ENCODE results near the gene TMEM51.
A peak's percentile ranks its signal among the peaks of the same experiment; 100 is the strongest.

TMEM51 gene

GRCh38 chr1:15153184-15153841, at the start of gene TMEM51:
Gene TMEM51 (plus strand): TSS chr1:15153747. CDS start chr1:15215088, 61,341 bp downstream.
- H3K4me1 ChIP-seq (ENCODE audit: control insufficient read depth, insufficient read depth, low read length), result peaks cover 31% of the 10 kb centered on the region
- peak within 1 kb of the TSS; percentile 68 for H3K9ac ChIP-seq (ENCODE audit: low read length)
- peak within 1 kb of the TSS; percentile 95 for H3K27ac ChIP-seq (ENCODE audit: low read depth, low read length)
- peak within 1 kb of the TSS; percentile 85 for H3K4me3 ChIP-seq (ENCODE audit: low read length)
- no peaks in the 10 kb centered on the region for H3K27me3 ChIP-seq (ENCODE audit: control insufficient read depth, insufficient read depth, low read length)
- no peaks in the 10 kb centered on the region for H3K36me3 ChIP-seq (ENCODE audit: control insufficient read depth, insufficient read depth, low read length)

- Histone ChIP-seq H3K27ac (ENCODE audit: low read depth, low read length) (no peak overlapping the region), H3K9ac (ENCODE audit: low read length) (no peak overlapping the region), H3K4me1 (ENCODE audit: control insufficient read depth, insufficient read depth, low read length) (no peaks in the 10 kb centered on the region), H3K4me3 (ENCODE audit: low read length) (no peak overlapping the region), H3K27me3 (ENCODE audit: control insufficient read depth, insufficient read depth, low read length) (peaks cover 5% of the 10 kb centered on the region), H3K36me3 (ENCODE audit: control insufficient read depth, insufficient read depth, low read length) (no peaks in the 10 kb centered on the region)
These were observed 49.6 kb upstream of the TMEM51 start for GRCh38 chr1:15103906-15104305.

- H3K4me3 ChIP-seq (ENCODE audit: low read length), result no peak overlapping the region
- H3K36me3 ChIP-seq (ENCODE audit: control insufficient read depth, insufficient read depth, low read length), result no peaks in the 10 kb centered on the region
- no peak overlapping the region for H3K9ac ChIP-seq (ENCODE audit: low read length)
- no peaks in the 10 kb centered on the region for H3K4me1 ChIP-seq (ENCODE audit: control insufficient read depth, insufficient read depth, low read length)
- peaks cover 5% of the 10 kb centered on the region for H3K27me3 ChIP-seq (ENCODE audit: control insufficient read depth, insufficient read depth, low read length)
- no peak overlapping the region for H3K27ac ChIP-seq (ENCODE audit: low read depth, low read length)
These were observed 48.8 kb upstream of the TMEM51 start for GRCh38 chr1:15104768-15105167.

- H3K4me3 ChIP-seq (ENCODE audit: low read length), result no peak overlapping the region
- H3K27me3 ChIP-seq (ENCODE audit: control insufficient read depth, insufficient read depth, low read length), result no peaks in the 10 kb centered on the region
- H3K27ac ChIP-seq (ENCODE audit: low read depth, low read length), result no peak overlapping the region
- H3K4me1 ChIP-seq (ENCODE audit: control insufficient read depth, insufficient read depth, low read length), result no peaks in the 10 kb centered on the region
- H3K9ac ChIP-seq (ENCODE audit: low read length), result no peak overlapping the region
- no peaks in the 10 kb centered on the region for H3K36me3 ChIP-seq (ENCODE audit: control insufficient read depth, insufficient read depth, low read length)
These were observed 46.9 kb upstream of the TMEM51 start for GRCh38 chr1:15106608-15107007.

- no peaks in the 10 kb centered on the region for H3K27me3 ChIP-seq (ENCODE audit: control insufficient read depth, insufficient read depth, low read length)
- H3K9ac ChIP-seq (ENCODE audit: low read length), result no peak overlapping the region
- H3K36me3 ChIP-seq (ENCODE audit: control insufficient read depth, insufficient read depth, low read length), result no peaks in the 10 kb centered on the region
- no peak overlapping the region for H3K4me3 ChIP-seq (ENCODE audit: low read length)
- no peaks in the 10 kb centered on the region for H3K4me1 ChIP-seq (ENCODE audit: control insufficient read depth, insufficient read depth, low read length)
- no peak overlapping the region for H3K27ac ChIP-seq (ENCODE audit: low read depth, low read length)
These were observed 46.4 kb upstream of the TMEM51 start for GRCh38 chr1:15107058-15107687.

- no peak overlapping the region for H3K27ac ChIP-seq (ENCODE audit: low read depth, low read length)
- no peaks in the 10 kb centered on the region for H3K36me3 ChIP-seq (ENCODE audit: control insufficient read depth, insufficient read depth, low read length)
- H3K9ac ChIP-seq (ENCODE audit: low read length), result no peak overlapping the region
- no peak overlapping the region for H3K4me3 ChIP-seq (ENCODE audit: low read length)
- no peaks in the 10 kb centered on the region for H3K4me1 ChIP-seq (ENCODE audit: control insufficient read depth, insufficient read depth, low read length)
- H3K27me3 ChIP-seq (ENCODE audit: control insufficient read depth, insufficient read depth, low read length), result no peaks in the 10 kb centered on the region
These were observed 45.6 kb upstream of the TMEM51 start for GRCh38 chr1:15107911-15108310.

GRCh38 chr1:15110128-15110866, 43.2 kb upstream of the TMEM51 start:
- Histone ChIP-seq H3K27ac (ENCODE audit: low read depth, low read length) (no peak overlapping the region), H3K4me1 (ENCODE audit: control insufficient read depth, insufficient read depth, low read length) (no peaks in the 10 kb centered on the region), H3K4me3 (ENCODE audit: low read length) (no peak overlapping the region), H3K27me3 (ENCODE audit: control insufficient read depth, insufficient read depth, low read length) (no peaks in the 10 kb centered on the region), H3K9ac (ENCODE audit: low read length) (no peak overlapping the region), H3K36me3 (ENCODE audit: control insufficient read depth, insufficient read depth, low read length) (no peaks in the 10 kb centered on the region)

GRCh38 chr1:15110867-15111230, 42.7 kb upstream of the TMEM51 start:
- Histone ChIP-seq H3K9ac (ENCODE audit: low read length) (no peak overlapping the region), H3K4me1 (ENCODE audit: control insufficient read depth, insufficient read depth, low read length) (no peaks in the 10 kb centered on the region), H3K4me3 (ENCODE audit: low read length) (no peak overlapping the region), H3K27ac (ENCODE audit: low read depth, low read length) (no peak overlapping the region), H3K36me3 (ENCODE audit: control insufficient read depth, insufficient read depth, low read length) (no peaks in the 10 kb centered on the region), H3K27me3 (ENCODE audit: control insufficient read depth, insufficient read depth, low read length) (no peaks in the 10 kb centered on the region)

- H3K27me3 ChIP-seq (ENCODE audit: control insufficient read depth, insufficient read depth, low read length), result no peaks in the 10 kb centered on the region
- no peak overlapping the region for H3K9ac ChIP-seq (ENCODE audit: low read length)
- H3K4me3 ChIP-seq (ENCODE audit: low read length), result no peak overlapping the region
- H3K36me3 ChIP-seq (ENCODE audit: control insufficient read depth, insufficient read depth, low read length), result no peaks in the 10 kb centered on the region
- no peaks in the 10 kb centered on the region for H3K4me1 ChIP-seq (ENCODE audit: control insufficient read depth, insufficient read depth, low read length)
- no peak overlapping the region for H3K27ac ChIP-seq (ENCODE audit: low read depth, low read length)
These were observed 40.4 kb upstream of the TMEM51 start for GRCh38 chr1:15113146-15113545.

GRCh38 chr1:15114884-15115283, 38.7 kb upstream of the TMEM51 start:
- H3K4me3 ChIP-seq (ENCODE audit: low read length), result no peak overlapping the region
- H3K27ac ChIP-seq (ENCODE audit: low read depth, low read length), result no peak overlapping the region

GRCh38 chr1:15115542-15116330, 37.8 kb upstream of the TMEM51 start:
- H3K4me1 ChIP-seq (ENCODE audit: control insufficient read depth, insufficient read depth, low read length), result no peaks in the 10 kb centered on the region

More at GRCh38 chr1:15114884-15115283, 38.7 kb upstream of the TMEM51 start:
- Histone ChIP-seq H3K36me3 (ENCODE audit: control insufficient read depth, insufficient read depth, low read length) (no peaks in the 10 kb centered on the region), H3K4me1 (ENCODE audit: control insufficient read depth, insufficient read depth, low read length) (no peaks in the 10 kb centered on the region), H3K27me3 (ENCODE audit: control insufficient read depth, insufficient read depth, low read length) (no peaks in the 10 kb centered on the region), H3K9ac (ENCODE audit: low read length) (no peak overlapping the region)

GRCh38 chr1:15116966-15117365, 36.6 kb upstream of the TMEM51 start:
- no peak overlapping the region for H3K9ac ChIP-seq (ENCODE audit: low read length)
- H3K4me1 ChIP-seq (ENCODE audit: control insufficient read depth, insufficient read depth, low read length), result no peaks in the 10 kb centered on the region
- H3K36me3 ChIP-seq (ENCODE audit: control insufficient read depth, insufficient read depth, low read length), result no peaks in the 10 kb centered on the region
- no peak overlapping the region for H3K4me3 ChIP-seq (ENCODE audit: low read length)
- no peak overlapping the region for H3K27ac ChIP-seq (ENCODE audit: low read depth, low read length)
- H3K27me3 ChIP-seq (ENCODE audit: control insufficient read depth, insufficient read depth, low read length), result no peaks in the 10 kb centered on the region

More at GRCh38 chr1:15115542-15116330, 37.8 kb upstream of the TMEM51 start:
- Histone ChIP-seq H3K9ac (ENCODE audit: low read length) (no peak overlapping the region), H3K27me3 (ENCODE audit: control insufficient read depth, insufficient read depth, low read length) (no peaks in the 10 kb centered on the region), H3K36me3 (ENCODE audit: control insufficient read depth, insufficient read depth, low read length) (no peaks in the 10 kb centered on the region), H3K4me3 (ENCODE audit: low read length) (no peak overlapping the region), H3K27ac (ENCODE audit: low read depth, low read length) (no peak overlapping the region)
